Stimulated activated CD4-positive, alpha-beta T cell treated with anti-CD3 and anti-CD28 coated beads, Interleukin-15, amount 100 ng/mL, for 48 hours (primary cell): ENCODE measurements around the gene UPP1.
"Not testable (repeated sequence)": the region's sequence is repeated elsewhere in the genome, so short reads cannot be mapped to it uniquely, and the experiment has no call there.

Source experiments
- DNase-seq, 2 donors: peaks; one replicate each; pipeline ENCODE4 v3.0.0-alpha.2; 2020; ENCODE audit warnings: low read depth in 2 of 2

The UPP1 gene

GRCh38 chr7:48089046-48090003 is at the start of gene UPP1:
Gene UPP1 (plus strand): TSS chr7:48089265. CDS start chr7:48094784, 5,519 bp downstream.
- DNase-seq, result peak; percentile 80 to 84

GRCh38 chr7:48040944-48041652 is 48.0 kb upstream of the UPP1 start:
- no peak for DNase-seq

GRCh38 chr7:48041653-48041970 is 47.5 kb upstream of the UPP1 start:
- no peak for DNase-seq

GRCh38 chr7:48042216-48042615 is 46.8 kb upstream of the UPP1 start:
- no peak for DNase-seq

GRCh38 chr7:48042636-48043035 is 46.4 kb upstream of the UPP1 start:
- no peak for DNase-seq

GRCh38 chr7:48045195-48045765 is 43.8 kb upstream of the UPP1 start:
- no peak for DNase-seq

GRCh38 chr7:48046458-48046857 is 42.6 kb upstream of the UPP1 start:
- no peak for DNase-seq

GRCh38 chr7:48048113-48048512 is 41.0 kb upstream of the UPP1 start:
- DNase-seq, result no peak

GRCh38 chr7:48049850-48050249 is 39.2 kb upstream of the UPP1 start:
- no peak for DNase-seq

- DNase-seq, result no peak
Measured at GRCh38 chr7:48052748-48053147, 36.3 kb upstream of the UPP1 start.

GRCh38 chr7:48053736-48054135 is 35.3 kb upstream of the UPP1 start:
- no peak for DNase-seq

- DNase-seq, result no peak
Measured at GRCh38 chr7:48058990-48059389, 30.1 kb upstream of the UPP1 start.

- no peak for DNase-seq
Measured at GRCh38 chr7:48059706-48060105, 29.4 kb upstream of the UPP1 start.

- no peak for DNase-seq
Measured at GRCh38 chr7:48063985-48064384, 25.1 kb upstream of the UPP1 start.

- no peak for DNase-seq
Measured at GRCh38 chr7:48067475-48067874, 21.6 kb upstream of the UPP1 start.

- DNase-seq, result no peak
Measured at GRCh38 chr7:48074204-48074654, 14.8 kb upstream of the UPP1 start.

GRCh38 chr7:48077423-48077822 is 11.6 kb upstream of the UPP1 start:
- DNase-seq, result no peak

- no peak for DNase-seq
Measured at GRCh38 chr7:48078470-48078869, 10.6 kb upstream of the UPP1 start.

GRCh38 chr7:48082378-48082777 is 6.7 kb upstream of the UPP1 start:
- DNase-seq, result not testable (repeated sequence)

GRCh38 chr7:48083114-48083830 is 5.8 kb upstream of the UPP1 start:
- peak in 1 of 2 donors; percentile 37 for DNase-seq

GRCh38 chr7:48084727-48085432 is 4.2 kb upstream of the UPP1 start:
- peak; percentile 66 to 68 for DNase-seq
